K562 (cell line): ENCODE results near the gene UBE2Q1. TPM values are rescaled to one million over a fixed set of nuclear protein-coding genes. Genes with fewer than 3 reads are reported as not detected.

Experiments used
- CHD7 ChIP-seq: fragments of 200-600 bp; sonication (generic); IDR thresholded peaks from one replicate; pipeline ENCODE4 v1.6.1; 2012; ENCODE audit warnings: mild to moderate bottlenecking, low read depth, low read length, inconsistent platforms
- ETS2 ChIP-seq: IDR thresholded peaks from 2 replicates; pipeline ENCODE4 v1.6.1; 2016; ENCODE audit warnings: borderline replicate concordance, missing genetic modification characterization, mild to moderate bottlenecking, moderate library complexity, missing compliant biosample characterization; ENCODE audit not compliant: poor library complexity, severe bottlenecking
- GABPB1 ChIP-seq: sonication (generic); formaldehyde crosslinking; IDR thresholded peaks from 2 replicates; pipeline ENCODE4 v1.8.0; 2022; ENCODE audit warnings: mild to moderate bottlenecking, missing genetic modification reagents
- JUN ChIP-seq, 2 experiments: sonication (generic) in 1 of 2; formaldehyde crosslinking in 1 of 2; IDR thresholded peaks; 2 replicates each; pipeline versions ENCODE4 v1.6.1 to v1.8.0; 2012 to 2022; ENCODE audit warnings: borderline replicate concordance in 2 of 2, mild to moderate bottlenecking in 2 of 2, improper control_type of control experiment in 1 of 2, low read depth in 1 of 2, low read length in 1 of 2, missing genetic modification reagents in 1 of 2
- SAP30 ChIP-seq: fragments of 200-600 bp; sonication (generic); IDR thresholded peaks from 2 replicates; pipeline ENCODE4 v1.6.1; 2012; ENCODE audit warnings: borderline replicate concordance, low read depth, mild to moderate bottlenecking, moderate library complexity, low read length, control low read depth, inconsistent platforms; ENCODE audit not compliant: insufficient read depth, poor library complexity, severe bottlenecking
- SMAD1 ChIP-seq: fragments of 150-350 bp; IDR thresholded peaks from 2 replicates; pipeline ENCODE4 v1.6.1; 2014; ENCODE audit warnings: low read length, low read depth; ENCODE audit not compliant: partially characterized antibody
- SPI1 ChIP-seq: IDR thresholded peaks from 2 replicates; pipeline ENCODE4 v1.6.1; 2011; ENCODE audit warnings: low read depth, low read length, control low read depth, borderline replicate concordance
- ZBED1 ChIP-seq: IDR thresholded peaks from 2 replicates; pipeline ENCODE4 v1.6.1; 2014
- ZNF324 ChIP-seq: fragments of 250-450 bp; sonication (Bioruptor Pico); IDR thresholded peaks from 2 replicates; pipeline ENCODE4 v1.4.0; 2020; ENCODE audit warnings: mild to moderate bottlenecking
- ZNF740 ChIP-seq, 3 experiments: fragments of 200-800 bp in 1 of 3; sonication (Bioruptor generic) in 1 of 3; sonication (generic) in 1 of 3; formaldehyde crosslinking in 1 of 3; IDR thresholded peaks; 2 replicates each; pipeline versions ENCODE4 v1.6.1 to v1.8.0; 2016 to 2022; ENCODE audit warnings: mild to moderate bottlenecking in 2 of 3, missing compliant biosample characterization in 2 of 3, missing genetic modification characterization in 2 of 3, missing genetic modification reagents in 1 of 3
- polyA plus RNA-seq, 8 experiments: library from polyadenylated mRNA; depleted of rRNA in 4 of 8; stranded (reverse) in 5 of 8; unstranded in 3 of 8; fragments of >200 nt; fragmentation: Nextera tagmentation in 2 of 8; fragmentation: Illumina TruSeq in 1 of 8; extraction: Ambion mirVana in 2 of 8; extraction: Trizol in 1 of 8; gene quantifications; 2 replicates each; pipeline versions ENCODE4 v1.2.1 to v1.2.3, GENCODE V29; 2011 to 2014; ENCODE audit warnings: inconsistent platforms in 1 of 8, missing spikeins in 1 of 8
- total RNA-seq, 7 experiments: library from RNA; depleted of rRNA in 6 of 7; stranded (reverse); fragments of >200 nt in 6 of 7; fragmentation: Illumina TruSeq in 2 of 7; extraction: Trizol in 2 of 7; gene quantifications; 2 replicates each; pipeline versions ENCODE4 v1.2.1 to v1.2.3, GENCODE V29; 2011 to 2021; ENCODE audit warnings: low replicate concordance in 1 of 7
- TF ChIP-seq, protein P1 (sequence below), 2 experiments: fragments of 450-650 bp; IDR thresholded peaks; 2 replicates each; pipeline ENCODE4 v1.6.1; 2016

UBE2Q1 gene
- total and polyA plus RNA-seq, 9 of the 15 experiments (the other 6 are each of a cell fraction or from before 2014, with no cell fraction given), result 8.0 to 58.8 (median 27.6) TPM

DNA sequence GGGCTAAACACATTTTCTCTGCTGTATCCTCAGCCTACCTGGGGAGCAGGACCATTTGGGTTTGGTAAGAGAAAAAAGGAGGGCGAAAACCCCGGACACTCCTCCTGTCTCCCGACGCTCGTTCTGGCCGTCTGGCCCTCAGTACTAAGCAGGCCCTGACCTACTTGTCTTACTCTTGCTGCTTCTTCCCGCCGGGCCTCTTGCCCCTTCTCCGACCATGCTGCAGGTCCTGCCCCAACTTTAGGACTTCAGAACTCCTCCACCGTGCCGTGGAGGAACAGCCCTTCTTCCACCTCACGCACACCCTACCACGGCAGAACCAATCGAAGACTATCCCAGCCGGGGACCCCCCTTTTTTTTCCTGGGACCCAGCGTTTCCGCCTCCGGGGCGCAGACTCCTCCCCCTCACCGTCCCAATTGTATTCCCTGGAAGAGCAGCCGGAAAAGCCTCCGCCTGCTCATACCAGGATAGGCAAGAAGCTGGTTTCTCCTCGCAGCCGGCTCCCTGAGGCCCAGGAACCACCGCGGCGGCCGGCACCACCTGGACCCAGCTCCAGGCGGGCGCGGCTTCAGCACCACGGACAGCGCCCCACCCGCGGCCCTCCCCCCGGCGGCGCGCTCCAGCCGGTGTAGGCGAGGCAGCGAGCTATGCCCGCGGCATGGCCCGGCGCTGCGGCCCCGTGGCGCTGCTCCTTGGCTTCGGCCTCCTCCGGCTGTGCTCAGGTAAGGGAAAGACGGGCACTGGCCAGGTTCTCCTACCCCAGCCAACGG is 9.1 kb upstream of the UBE2Q1 start, which contains the start of gene CHRNB2 (continued):
- TF ChIP-seq CHD7 (no peak), ETS2 (tag) (no peak), ZNF740 (CRISPR knock-in tag; IDR thresholded peaks at IDR 0.05) (peak; percentile 73; the same call in 1 of the 2 replicates), ZNF740 (tag; IDR thresholded peaks at IDR 0.05) (no peak), SMAD1 (no peak), ZNF324 (CRISPR knock-in tag) (no peak), JUN (IDR thresholded peaks at IDR 0.05; ENCODE audit: borderline replicate concordance, low read depth, low read length) (no peak), JUN (CRISPR knock-in tag; IDR thresholded peaks at IDR 0.05; ENCODE audit: borderline replicate concordance) (0 out of 2 replicates have a peak, but pooled peaks have one; percentile 58), GABPB1 (peak; percentile 72), ZBED1 (no peak), SPI1 (no peak), SAP30 (no peak)
- TF ChIP-seq, protein P1, sequence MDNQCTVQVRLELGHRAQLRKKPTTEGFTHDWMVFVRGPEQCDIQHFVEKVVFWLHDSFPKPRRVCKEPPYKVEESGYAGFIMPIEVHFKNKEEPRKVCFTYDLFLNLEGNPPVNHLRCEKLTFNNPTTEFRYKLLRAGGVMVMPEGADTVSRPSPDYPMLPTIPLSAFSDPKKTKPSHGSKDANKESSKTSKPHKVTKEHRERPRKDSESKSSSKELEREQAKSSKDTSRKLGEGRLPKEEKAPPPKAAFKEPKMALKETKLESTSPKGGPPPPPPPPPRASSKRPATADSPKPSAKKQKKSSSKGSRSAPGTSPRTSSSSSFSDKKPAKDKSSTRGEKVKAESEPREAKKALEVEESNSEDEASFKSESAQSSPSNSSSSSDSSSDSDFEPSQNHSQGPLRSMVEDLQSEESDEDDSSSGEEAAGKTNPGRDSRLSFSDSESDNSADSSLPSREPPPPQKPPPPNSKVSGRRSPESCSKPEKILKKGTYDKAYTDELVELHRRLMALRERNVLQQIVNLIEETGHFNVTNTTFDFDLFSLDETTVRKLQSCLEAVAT (IDR thresholded peaks at IDR 0.05), result no peak
